Type B pancreatic cell (in vitro differentiated cells): ENCODE measurements around the gene NSRP1. TPM values are rescaled to one million over a fixed set of nuclear protein-coding genes. Genes with fewer than 3 reads are reported as not detected.
A peak's percentile ranks its signal among the peaks of the same experiment; 100 is the strongest.

ENCODE experiments used
- DNase-seq: peaks from one replicate; pipeline ENCODE4 v3.0.0; 2021; ENCODE audit warnings: mixed read lengths; ENCODE audit not compliant: unreplicated experiment; ENCODE audit errors: extremely low spot score
- H3K27ac Mint-ChIP-seq: 2 replicates; pipeline ENCODE4 v1.8.0; 2021; ENCODE audit warnings: mild to moderate bottlenecking, mixed read lengths
- H3K27me3 Mint-ChIP-seq: 2 replicates; pipeline ENCODE4 v1.8.0; 2021; ENCODE audit warnings: mixed read lengths
- H3K36me3 Mint-ChIP-seq: 2 replicates; pipeline ENCODE4 v1.8.0; 2021; ENCODE audit warnings: mixed read lengths
- H3K4me1 Mint-ChIP-seq: one replicate; pipeline ENCODE4 v1.8.0; 2021; ENCODE audit warnings: mixed read lengths; ENCODE audit not compliant: unreplicated experiment
- H3K4me3 Mint-ChIP-seq: 2 replicates; pipeline ENCODE4 v1.8.0; 2021; ENCODE audit warnings: mild to moderate bottlenecking, mixed read lengths
- H3K9me3 Mint-ChIP-seq: 2 replicates; pipeline ENCODE4 v1.8.0; 2021; ENCODE audit warnings: mixed read lengths
- total RNA-seq: library from RNA; stranded (reverse); gene quantifications from 2 replicates; pipeline ENCODE4 v1.2.1, GENCODE V29; 2021; ENCODE audit warnings: low replicate concordance
- TF ChIP-seq, protein P1 (sequence below): fragments of 200-600 bp; sonication (generic); conservative IDR thresholded peaks from 2 replicates; pipeline ENCODE4 v1.5.0; 2021; ENCODE audit warnings: antibody characterized with exemption, mild to moderate bottlenecking

NSRP1 gene
- total RNA-seq, 1 donor from 2014 or later = 31.6 TPM

DNA sequence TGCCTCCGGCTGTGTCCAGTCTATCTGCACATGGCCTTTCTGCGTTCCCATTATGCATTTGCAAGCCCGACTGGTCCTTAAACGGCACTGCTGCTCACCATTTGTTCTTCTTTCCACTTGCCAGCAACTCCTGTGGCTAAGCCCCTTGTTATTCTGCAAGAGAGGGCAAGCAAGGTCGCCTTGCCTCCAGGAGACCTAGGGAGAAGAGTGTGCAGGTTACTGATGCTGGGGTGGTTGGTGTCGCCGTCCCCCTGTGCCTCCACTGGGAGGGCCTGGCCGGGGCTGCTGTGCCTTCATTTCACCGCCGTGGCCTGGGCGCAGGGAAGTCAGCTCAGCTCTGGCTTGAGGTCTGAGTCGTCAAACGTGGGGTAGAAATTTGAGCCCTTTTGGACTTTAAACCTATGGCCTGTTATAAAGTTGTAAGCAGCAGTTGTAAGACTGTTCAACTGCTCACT lies 106.1 kb downstream of the NSRP1 start:
- H3K36me3 Mint-ChIP-seq = no peaks in the 10 kb centered on the region
- TF ChIP-seq, protein P1, sequence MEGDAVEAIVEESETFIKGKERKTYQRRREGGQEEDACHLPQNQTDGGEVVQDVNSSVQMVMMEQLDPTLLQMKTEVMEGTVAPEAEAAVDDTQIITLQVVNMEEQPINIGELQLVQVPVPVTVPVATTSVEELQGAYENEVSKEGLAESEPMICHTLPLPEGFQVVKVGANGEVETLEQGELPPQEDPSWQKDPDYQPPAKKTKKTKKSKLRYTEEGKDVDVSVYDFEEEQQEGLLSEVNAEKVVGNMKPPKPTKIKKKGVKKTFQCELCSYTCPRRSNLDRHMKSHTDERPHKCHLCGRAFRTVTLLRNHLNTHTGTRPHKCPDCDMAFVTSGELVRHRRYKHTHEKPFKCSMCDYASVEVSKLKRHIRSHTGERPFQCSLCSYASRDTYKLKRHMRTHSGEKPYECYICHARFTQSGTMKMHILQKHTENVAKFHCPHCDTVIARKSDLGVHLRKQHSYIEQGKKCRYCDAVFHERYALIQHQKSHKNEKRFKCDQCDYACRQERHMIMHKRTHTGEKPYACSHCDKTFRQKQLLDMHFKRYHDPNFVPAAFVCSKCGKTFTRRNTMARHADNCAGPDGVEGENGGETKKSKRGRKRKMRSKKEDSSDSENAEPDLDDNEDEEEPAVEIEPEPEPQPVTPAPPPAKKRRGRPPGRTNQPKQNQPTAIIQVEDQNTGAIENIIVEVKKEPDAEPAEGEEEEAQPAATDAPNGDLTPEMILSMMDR = no peak
- no peak overlapping the region for H3K27ac Mint-ChIP-seq
- H3K4me3 Mint-ChIP-seq = no peak overlapping the region
- no peak for DNase-seq
- H3K9me3 Mint-ChIP-seq = no peaks in the 10 kb centered on the region
- H3K4me1 Mint-ChIP-seq = peaks cover 29% of the 10 kb centered on the region
- H3K27me3 Mint-ChIP-seq = no peaks in the 10 kb centered on the region

DNA sequence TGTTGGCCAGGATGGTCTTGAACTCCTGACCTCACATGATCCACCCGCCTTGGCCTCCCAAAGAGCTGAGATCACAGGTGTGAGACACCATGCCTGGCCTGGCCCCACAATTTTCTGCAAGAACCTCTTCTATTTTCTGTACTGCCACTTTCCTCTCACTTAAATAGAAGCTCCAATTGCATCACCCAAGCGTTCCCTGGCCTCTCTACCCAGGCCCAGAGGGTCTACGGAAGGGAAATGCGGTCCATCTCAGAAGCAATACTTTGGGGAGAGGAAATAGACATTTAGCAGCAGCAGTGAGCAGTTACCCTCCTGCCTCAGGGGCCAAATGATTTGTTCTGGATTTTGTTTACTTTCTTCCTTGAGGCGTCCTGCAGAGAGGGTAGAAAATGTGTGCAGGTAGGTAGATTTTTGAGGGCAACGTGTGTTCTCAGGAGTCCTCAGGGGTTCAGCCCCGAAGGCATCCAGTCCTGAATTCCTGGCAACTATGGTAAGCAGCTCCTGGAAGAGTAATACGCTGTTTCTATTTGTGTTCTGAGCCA lies 107.9 kb downstream of the NSRP1 start:
- Mint-ChIP-seq H3K27ac (peak overlapping the region; percentile 80), H3K27me3 (peaks cover 4% of the 10 kb centered on the region), H3K4me3 (peak overlapping the region; percentile 61), H3K4me1 (peaks cover 36% of the 10 kb centered on the region), H3K36me3 (no peaks in the 10 kb centered on the region), H3K9me3 (no peaks in the 10 kb centered on the region)
- DNase-seq = no peak
- TF ChIP-seq, protein P1 = no peak

DNA sequence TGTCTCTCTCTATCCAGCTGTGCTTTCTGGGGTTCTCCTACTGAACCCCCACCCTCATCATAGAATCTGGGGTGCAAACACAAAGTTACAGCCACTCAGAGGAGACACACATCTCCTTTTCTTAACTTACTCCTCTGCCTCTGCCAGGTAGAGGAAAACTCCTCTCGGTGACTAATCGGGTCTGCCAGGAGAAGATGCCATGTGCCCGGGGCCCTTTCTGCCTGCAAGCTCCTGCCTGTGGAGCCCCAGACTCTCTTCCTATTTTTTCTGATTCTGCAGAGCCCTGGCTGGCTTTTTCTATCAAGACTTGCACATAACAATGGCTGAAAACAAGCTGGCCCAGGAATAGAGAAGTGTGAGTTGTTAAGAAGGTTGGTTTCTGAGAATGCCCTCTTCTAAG lies 108.5 kb downstream of the NSRP1 start:
- H3K27me3 Mint-ChIP-seq = peaks cover 9% of the 10 kb centered on the region
- peak overlapping the region; percentile 88 for H3K27ac Mint-ChIP-seq
- peaks cover 36% of the 10 kb centered on the region for H3K4me1 Mint-ChIP-seq
- no peaks in the 10 kb centered on the region for H3K36me3 Mint-ChIP-seq
- no peak overlapping the region for H3K4me3 Mint-ChIP-seq
- H3K9me3 Mint-ChIP-seq = no peaks in the 10 kb centered on the region
- DNase-seq = no peak
- TF ChIP-seq, protein P1 = no peak

DNA sequence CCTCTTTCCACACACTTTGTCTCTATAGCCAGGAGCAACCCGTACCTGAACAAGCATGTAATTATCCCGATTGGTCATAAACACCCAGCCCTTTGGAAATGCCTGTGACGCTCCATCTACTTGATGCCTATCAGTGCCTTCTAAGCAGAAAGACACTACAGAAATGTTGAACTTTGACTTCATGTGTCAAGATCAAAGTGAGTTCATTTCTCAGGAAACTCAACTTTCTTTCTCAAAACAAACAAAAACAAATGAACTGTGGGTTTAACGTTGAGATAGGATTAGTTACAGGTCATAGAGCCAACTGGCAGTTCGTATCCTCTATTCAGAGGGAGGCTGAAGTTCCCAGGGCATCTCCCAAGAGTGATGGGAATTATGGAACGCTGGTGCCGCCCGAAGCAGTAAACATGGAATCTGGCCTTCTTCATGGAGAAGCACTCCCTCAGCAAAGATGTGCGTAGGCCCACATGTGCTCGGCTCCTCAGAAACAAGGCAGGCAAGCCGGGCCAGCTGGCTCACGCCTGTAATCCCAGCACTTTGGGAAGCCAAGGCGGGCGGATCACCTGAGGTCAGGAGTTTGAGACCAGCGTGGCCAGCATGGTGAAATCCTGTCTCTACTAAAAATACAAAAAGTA lies 109.4 kb downstream of the NSRP1 start:
- H3K36me3 Mint-ChIP-seq = no peaks in the 10 kb centered on the region
- peak overlapping the region; percentile 88 for H3K27ac Mint-ChIP-seq
- TF ChIP-seq, protein P1 = no peak
- DNase-seq = no peak
- H3K27me3 Mint-ChIP-seq = peaks cover 18% of the 10 kb centered on the region
- peaks cover 32% of the 10 kb centered on the region for H3K4me1 Mint-ChIP-seq
- no peaks in the 10 kb centered on the region for H3K9me3 Mint-ChIP-seq
- peak overlapping the region; percentile 67 for H3K4me3 Mint-ChIP-seq

DNA sequence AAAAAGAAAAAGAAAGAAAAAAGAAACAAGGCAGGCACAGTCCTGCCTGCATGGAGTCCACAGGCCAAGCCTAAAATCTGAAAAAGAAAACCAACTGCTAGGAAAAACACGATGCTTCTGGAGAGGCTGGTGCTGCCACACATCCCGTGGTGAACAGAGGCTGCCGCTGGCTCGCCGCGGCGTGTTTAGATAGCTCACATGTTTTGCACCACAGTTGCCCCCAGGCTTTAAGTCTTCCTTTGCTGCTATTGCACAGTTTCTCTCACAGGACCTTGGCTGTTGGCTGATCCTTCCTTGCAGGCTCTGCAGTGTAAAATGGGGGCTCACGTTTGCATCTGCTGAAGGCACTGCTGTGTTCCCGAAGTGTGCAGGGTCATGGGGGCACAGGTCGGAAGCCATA lies 110.3 kb downstream of the NSRP1 start:
- Mint-ChIP-seq H3K4me3 (no peak overlapping the region), H3K36me3 (no peaks in the 10 kb centered on the region)

More for the DNA sequence above, 110.3 kb downstream of the NSRP1 start:
- TF ChIP-seq, protein P1 = no peak
- Mint-ChIP-seq H3K9me3 (no peaks in the 10 kb centered on the region), H3K27ac (peak overlapping the region; percentile 77), H3K4me1 (peaks cover 35% of the 10 kb centered on the region), H3K27me3 (peaks cover 20% of the 10 kb centered on the region)
- no peak for DNase-seq
